Thymus (tissue), 11 donors: ENCODE measurements around the gene TSPAN17. TPM values are rescaled to one million over a fixed set of nuclear protein-coding genes. Genes with fewer than 3 reads are reported as not detected.

Experiments
- DNase-seq, 9 donors: peaks; one replicate each; pipeline ENCODE4 v3.0.0-alpha.2; 2013; ENCODE audit warnings: low spot score in 9 of 9, low read depth in 6 of 9, missing footprints in 1 of 9
- H3K27ac ChIP-seq, 2 donors: one replicate each; pipeline ENCODE4 v1.5.1; 2013; ENCODE audit warnings: control low read depth in 1 of 2, low read depth in 1 of 2, low read length in 1 of 2, mild to moderate bottlenecking in 1 of 2, moderate library complexity in 1 of 2
- H3K27me3 ChIP-seq, 2 donors: one replicate each; pipeline ENCODE4 v1.5.1; 2013; ENCODE audit warnings: low read length in 1 of 2; ENCODE audit not compliant: control insufficient read depth in 2 of 2, insufficient read depth in 1 of 2
- H3K36me3 ChIP-seq, 2 donors: one replicate each; pipeline ENCODE4 v1.5.1; 2013; ENCODE audit warnings: low read length in 1 of 2, mild to moderate bottlenecking in 1 of 2, moderate library complexity in 1 of 2; ENCODE audit not compliant: control insufficient read depth in 2 of 2, insufficient read depth in 2 of 2
- H3K4me1 ChIP-seq, 2 donors: one replicate each; pipeline ENCODE4 v1.5.1; 2013; ENCODE audit warnings: low read length in 2 of 2; ENCODE audit not compliant: control insufficient read depth in 2 of 2, insufficient read depth in 2 of 2
- H3K4me3 ChIP-seq, 2 donors: one replicate each; pipeline ENCODE4 v1.5.1; 2013; ENCODE audit warnings: low read length in 2 of 2, control low read depth in 1 of 2, mild to moderate bottlenecking in 1 of 2
- H3K9me3 ChIP-seq, 2 donors: one replicate each; pipeline ENCODE4 v1.5.1; 2013; ENCODE audit warnings: low read length in 1 of 2, mild to moderate bottlenecking in 1 of 2; ENCODE audit not compliant: control insufficient read depth in 2 of 2, insufficient read depth in 1 of 2
- WGBS: extraction: QIAGEN DNeasy Blood & Tissue Kit; methylation state at CpG from one replicate; pipeline ENCODE4 v1.1.7; 2013; 5-methylcytosine and 5-hydroxymethylcytosine counted together
- polyA plus RNA-seq: library from polyadenylated mRNA; stranded (reverse); fragments of 200-250 nt; gene quantifications from one replicate; pipeline ENCODE4 v1.2.3, GENCODE V29; 2013
- total RNA-seq: library from RNA; stranded (reverse); fragments of 120-200 nt; gene quantifications from one replicate; pipeline ENCODE4 v1.2.4, GENCODE V29; 2013
- donor health status: healthy.

Gene TSPAN17
- total and polyA plus RNA-seq, 2 donors: 8.0 to 26.5 TPM

GRCh38 chr5:176664886-176665285, 17.6 kb downstream of the TSPAN17 start:
- H3K27me3 ChIP-seq: peaks cover 2 to 52% of the 10 kb centered on the region in 2 donors

GRCh38 chr5:176665517-176665916, 18.2 kb downstream of the TSPAN17 start:
- H3K27me3 ChIP-seq: peaks cover 2 to 59% of the 10 kb centered on the region in 2 donors
- peaks cover 0 to 2% of the 10 kb centered on the region in 2 donors for H3K4me1 ChIP-seq
- no peak overlapping the region for H3K27ac ChIP-seq
- no peak for DNase-seq
- no peaks in the 10 kb centered on the region for H3K36me3 ChIP-seq
- H3K9me3 ChIP-seq: peaks cover 0 to 3% of the 10 kb centered on the region in 2 donors
- no peak overlapping the region for H3K4me3 ChIP-seq
- WGBS: 91% methylated on average over 6 of the region's 6 CpGs

More at GRCh38 chr5:176664886-176665285, 17.6 kb downstream of the TSPAN17 start:
- no peak for DNase-seq
- H3K4me3 ChIP-seq: no peak overlapping the region
- no peaks in the 10 kb centered on the region for H3K36me3 ChIP-seq
- 45% methylated on average over 19 of the region's 19 CpGs for WGBS
- H3K27ac ChIP-seq: no peak overlapping the region
- H3K4me1 ChIP-seq: peaks cover 0 to 5% of the 10 kb centered on the region in 2 donors
- peaks cover 0 to 3% of the 10 kb centered on the region in 2 donors for H3K9me3 ChIP-seq

- no peaks in the 10 kb centered on the region for H3K36me3 ChIP-seq
- 76% methylated on average over 7 of the region's 7 CpGs for WGBS
- peaks cover 0 to 3% of the 10 kb centered on the region in 2 donors for H3K9me3 ChIP-seq
- peaks cover 2 to 68% of the 10 kb centered on the region in 2 donors for H3K27me3 ChIP-seq
- H3K27ac ChIP-seq: no peak overlapping the region
- DNase-seq: no peak
- H3K4me1 ChIP-seq: no peaks in the 10 kb centered on the region
- no peak overlapping the region for H3K4me3 ChIP-seq
Observed at GRCh38 chr5:176667637-176668036, 20.4 kb downstream of the TSPAN17 start.

GRCh38 chr5:176670449-176670848, 23.2 kb downstream of the TSPAN17 start:
- no peaks in the 10 kb centered on the region for H3K4me1 ChIP-seq
- H3K27ac ChIP-seq: no peak overlapping the region
- H3K36me3 ChIP-seq: no peaks in the 10 kb centered on the region
- no peak overlapping the region for H3K4me3 ChIP-seq
- no peak for DNase-seq
- H3K27me3 ChIP-seq: peaks cover 0 to 52% of the 10 kb centered on the region in 2 donors
- WGBS: 83% methylated on average over 8 of the region's 8 CpGs
- no peaks in the 10 kb centered on the region for H3K9me3 ChIP-seq

- no peaks in the 10 kb centered on the region for H3K9me3 ChIP-seq
- H3K36me3 ChIP-seq: no peaks in the 10 kb centered on the region
- H3K27ac ChIP-seq: no peak overlapping the region
- 84% methylated on average over 4 of the region's 4 CpGs for WGBS
- peaks cover 0 to 48% of the 10 kb centered on the region in 2 donors for H3K27me3 ChIP-seq
- DNase-seq: no peak
- no peaks in the 10 kb centered on the region for H3K4me1 ChIP-seq
- no peak overlapping the region for H3K4me3 ChIP-seq
Observed at GRCh38 chr5:176671399-176671798, 24.1 kb downstream of the TSPAN17 start.

- no peaks in the 10 kb centered on the region for H3K4me1 ChIP-seq
- H3K4me3 ChIP-seq: no peak overlapping the region
- no peak for DNase-seq
- H3K27me3 ChIP-seq: peaks cover 0 to 53% of the 10 kb centered on the region in 2 donors
- H3K36me3 ChIP-seq: no peaks in the 10 kb centered on the region
- no peak overlapping the region for H3K27ac ChIP-seq
- WGBS: 69% methylated on average over 18 of the region's 18 CpGs
- H3K9me3 ChIP-seq: no peaks in the 10 kb centered on the region
Observed at GRCh38 chr5:176671890-176672747, 24.8 kb downstream of the TSPAN17 start.

GRCh38 chr5:176673651-176674583, 26.6 kb downstream of the TSPAN17 start:
- Histone ChIP-seq H3K27ac (no peak overlapping the region), H3K4me1 (no peaks in the 10 kb centered on the region), H3K9me3 (no peaks in the 10 kb centered on the region), H3K27me3 (peaks cover 3 to 61% of the 10 kb centered on the region in 2 donors), H3K4me3 (no peak overlapping the region), H3K36me3 (no peaks in the 10 kb centered on the region)
- no peak for DNase-seq
- WGBS: 92% methylated on average over 18 of the region's 18 CpGs

GRCh38 chr5:176674799-176675198, 27.5 kb downstream of the TSPAN17 start:
- H3K27ac ChIP-seq: no peak overlapping the region
- no peaks in the 10 kb centered on the region for H3K36me3 ChIP-seq
- peaks cover 10 to 65% of the 10 kb centered on the region in 2 donors for H3K27me3 ChIP-seq
- DNase-seq: no peak
- H3K4me1 ChIP-seq: no peaks in the 10 kb centered on the region
- H3K9me3 ChIP-seq: no peaks in the 10 kb centered on the region
- 91% methylated on average over 17 of the region's 17 CpGs for WGBS
- no peak overlapping the region for H3K4me3 ChIP-seq
